Erythroblast (primary cell): ENCODE data around the gene JAG1.

Experiments
- GATA1 ChIP-seq: IDR thresholded peaks from 2 replicates; pipeline ENCODE4 v1.6.1; 2011; ENCODE audit warnings: low read depth, mild to moderate bottlenecking, control low read depth, low read length, moderate library complexity
- POLR2A ChIP-seq: IDR thresholded peaks from 2 replicates; pipeline ENCODE4 v1.6.1; 2011; ENCODE audit warnings: mild to moderate bottlenecking, low read length

DNA sequence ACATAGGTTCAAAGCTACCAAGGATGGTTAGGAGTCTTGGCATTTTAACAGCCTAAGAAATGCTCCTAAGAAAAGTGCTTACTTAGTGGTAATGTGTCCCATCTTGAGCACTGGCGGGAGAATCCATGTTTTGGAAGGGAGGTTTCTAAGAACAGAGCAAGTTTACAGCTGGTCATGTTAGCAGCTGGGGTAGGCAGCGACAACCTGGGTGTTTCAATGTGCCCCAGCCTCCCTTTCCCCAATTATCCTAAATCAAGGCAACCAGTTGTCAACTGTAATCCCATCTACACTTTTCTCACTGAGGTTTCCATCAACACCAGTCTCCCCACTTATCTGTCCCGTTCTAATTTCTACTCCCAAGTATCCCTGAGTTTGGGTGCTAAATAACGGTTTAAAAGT is 1.6 kb upstream of the JAG1 start:
- TF ChIP-seq POLR2A (no peak), GATA1 (no peak)
